Tibial nerve (tissue), 4 donors: ENCODE data around the gene ZGLP1.

ENCODE experiments used
- EP300 ChIP-seq, 2 donors: sonication (generic); formaldehyde crosslinking; IDR thresholded peaks; one replicate each; pipeline ENCODE4 v1.6.1; 2017; ENCODE audit warnings: antibody characterized with exemption in 2 of 2, mild to moderate bottlenecking in 1 of 2
- TF ChIP-seq, protein P1 (sequence below), 5 experiments: fragments of 200-600 bp in 3 of 5; fragments of 450-650 bp in 2 of 5; sonication (generic) in 3 of 5; IDR thresholded peaks; one replicate each; pipeline ENCODE4 v1.5.1; 2016 to 2019; ENCODE audit warnings: antibody characterized with exemption in 5 of 5, mild to moderate bottlenecking in 3 of 5, moderate library complexity in 2 of 5

DNA sequence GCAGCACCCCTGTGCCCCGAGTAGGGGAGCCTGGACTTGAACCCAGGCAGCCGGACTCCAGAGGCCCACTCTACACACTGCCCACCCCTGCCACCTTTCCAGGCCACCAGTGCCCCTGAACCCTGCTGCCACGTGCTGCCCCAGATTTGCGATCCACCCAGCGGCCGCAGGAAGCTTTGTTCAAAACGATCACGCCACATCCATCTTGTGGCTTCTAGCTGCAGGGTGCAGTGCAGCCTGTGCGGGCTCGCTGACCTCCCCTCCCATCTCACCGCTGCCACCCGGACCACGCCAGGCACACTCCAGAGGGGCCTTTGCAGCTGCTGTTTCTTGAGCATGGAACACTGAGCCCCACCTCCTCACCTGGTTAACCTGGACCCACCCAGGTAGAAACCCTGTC is 19.9 kb upstream of the ZGLP1 start:
- TF ChIP-seq, protein P1, sequence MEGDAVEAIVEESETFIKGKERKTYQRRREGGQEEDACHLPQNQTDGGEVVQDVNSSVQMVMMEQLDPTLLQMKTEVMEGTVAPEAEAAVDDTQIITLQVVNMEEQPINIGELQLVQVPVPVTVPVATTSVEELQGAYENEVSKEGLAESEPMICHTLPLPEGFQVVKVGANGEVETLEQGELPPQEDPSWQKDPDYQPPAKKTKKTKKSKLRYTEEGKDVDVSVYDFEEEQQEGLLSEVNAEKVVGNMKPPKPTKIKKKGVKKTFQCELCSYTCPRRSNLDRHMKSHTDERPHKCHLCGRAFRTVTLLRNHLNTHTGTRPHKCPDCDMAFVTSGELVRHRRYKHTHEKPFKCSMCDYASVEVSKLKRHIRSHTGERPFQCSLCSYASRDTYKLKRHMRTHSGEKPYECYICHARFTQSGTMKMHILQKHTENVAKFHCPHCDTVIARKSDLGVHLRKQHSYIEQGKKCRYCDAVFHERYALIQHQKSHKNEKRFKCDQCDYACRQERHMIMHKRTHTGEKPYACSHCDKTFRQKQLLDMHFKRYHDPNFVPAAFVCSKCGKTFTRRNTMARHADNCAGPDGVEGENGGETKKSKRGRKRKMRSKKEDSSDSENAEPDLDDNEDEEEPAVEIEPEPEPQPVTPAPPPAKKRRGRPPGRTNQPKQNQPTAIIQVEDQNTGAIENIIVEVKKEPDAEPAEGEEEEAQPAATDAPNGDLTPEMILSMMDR (IDR thresholded peaks at IDR 0.05), result no peak
- TF ChIP-seq EP300 (IDR thresholded peaks at IDR 0.05), result no peak
